ENCODE results near the gene TSPAN9.

DNA sequence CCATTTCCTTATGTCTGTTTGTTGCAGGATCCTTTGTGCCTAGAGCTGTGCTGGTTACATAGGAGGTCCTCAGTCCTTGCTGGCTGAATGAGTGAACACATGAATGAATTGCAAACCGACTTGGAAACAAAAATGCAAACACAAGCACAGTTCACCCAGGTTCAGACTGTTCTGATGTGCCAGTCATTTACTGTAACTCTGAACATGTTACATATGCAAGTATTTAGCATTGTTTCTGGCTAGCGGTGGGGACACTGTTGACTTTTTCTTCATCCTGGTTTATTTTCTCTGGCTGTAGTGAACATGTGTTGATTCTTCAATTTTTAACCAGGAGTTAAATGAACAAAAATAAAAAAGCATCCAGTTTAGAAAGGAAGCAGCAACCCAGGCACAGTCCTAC is 33.4 kb downstream of the TSPAN9 start:
- TF ChIP-seq, protein P1, sequence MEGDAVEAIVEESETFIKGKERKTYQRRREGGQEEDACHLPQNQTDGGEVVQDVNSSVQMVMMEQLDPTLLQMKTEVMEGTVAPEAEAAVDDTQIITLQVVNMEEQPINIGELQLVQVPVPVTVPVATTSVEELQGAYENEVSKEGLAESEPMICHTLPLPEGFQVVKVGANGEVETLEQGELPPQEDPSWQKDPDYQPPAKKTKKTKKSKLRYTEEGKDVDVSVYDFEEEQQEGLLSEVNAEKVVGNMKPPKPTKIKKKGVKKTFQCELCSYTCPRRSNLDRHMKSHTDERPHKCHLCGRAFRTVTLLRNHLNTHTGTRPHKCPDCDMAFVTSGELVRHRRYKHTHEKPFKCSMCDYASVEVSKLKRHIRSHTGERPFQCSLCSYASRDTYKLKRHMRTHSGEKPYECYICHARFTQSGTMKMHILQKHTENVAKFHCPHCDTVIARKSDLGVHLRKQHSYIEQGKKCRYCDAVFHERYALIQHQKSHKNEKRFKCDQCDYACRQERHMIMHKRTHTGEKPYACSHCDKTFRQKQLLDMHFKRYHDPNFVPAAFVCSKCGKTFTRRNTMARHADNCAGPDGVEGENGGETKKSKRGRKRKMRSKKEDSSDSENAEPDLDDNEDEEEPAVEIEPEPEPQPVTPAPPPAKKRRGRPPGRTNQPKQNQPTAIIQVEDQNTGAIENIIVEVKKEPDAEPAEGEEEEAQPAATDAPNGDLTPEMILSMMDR (IDR thresholded peaks at IDR 0.05) = no peak
- TF ChIP-seq POLR2A (IDR thresholded peaks at IDR 0.05) = no peak

Measured in heart left ventricle (tissue), 13 donors.